Activated effector memory CD4-positive, alpha-beta T cell treated with anti-CD3 and anti-CD28 coated beads, Interleukin-2, amount 50 U/mL, for 16 hours (primary cell): ENCODE data around the gene IL20RB.

ENCODE experiments used
- DNase-seq: peaks from one replicate; pipeline ENCODE4 v3.0.0-alpha.2; 2020

The IL20RB gene

GRCh38 chr3:136957751-136958288 lies at the start of gene IL20RB:
Gene IL20RB (plus strand): TSS chr3:136957983. CDS start chr3:136958114, 131 bp downstream.
- no peak for DNase-seq

- DNase-seq = no peak
Measured at GRCh38 chr3:136908297-136908696, 49.5 kb upstream of the IL20RB start.

- DNase-seq = no peak
Measured at GRCh38 chr3:136909187-136909586, 48.6 kb upstream of the IL20RB start.

- DNase-seq = no peak
Measured at GRCh38 chr3:136910697-136911096, 47.1 kb upstream of the IL20RB start.

GRCh38 chr3:136913168-136913567 lies 44.6 kb upstream of the IL20RB start:
- DNase-seq = no peak

- DNase-seq = no peak
Measured at GRCh38 chr3:136914739-136915138, 43.0 kb upstream of the IL20RB start.

GRCh38 chr3:136916223-136916622 lies 41.6 kb upstream of the IL20RB start:
- DNase-seq = no peak

- no peak for DNase-seq
Measured at GRCh38 chr3:136919799-136920580, 37.8 kb upstream of the IL20RB start.

GRCh38 chr3:136920904-136921611 lies 36.7 kb upstream of the IL20RB start:
- DNase-seq = no peak

GRCh38 chr3:136925425-136926190 lies 32.2 kb upstream of the IL20RB start:
- no peak for DNase-seq

- DNase-seq = no peak
Measured at GRCh38 chr3:136928240-136928639, 29.5 kb upstream of the IL20RB start.

- no peak for DNase-seq
Measured at GRCh38 chr3:136929977-136930670, 27.7 kb upstream of the IL20RB start.

- DNase-seq = no peak
Measured at GRCh38 chr3:136931606-136932005, 26.2 kb upstream of the IL20RB start.

GRCh38 chr3:136932523-136932922 lies 25.3 kb upstream of the IL20RB start:
- DNase-seq = no peak

GRCh38 chr3:136932978-136933772 lies 24.6 kb upstream of the IL20RB start:
- DNase-seq = no peak

- no peak for DNase-seq
Measured at GRCh38 chr3:136937175-136937574, 20.6 kb upstream of the IL20RB start.

GRCh38 chr3:136937851-136938250 lies 19.9 kb upstream of the IL20RB start:
- DNase-seq = no peak

GRCh38 chr3:136938334-136938733 lies 19.4 kb upstream of the IL20RB start:
- no peak for DNase-seq

- DNase-seq = no peak
Measured at GRCh38 chr3:136939489-136939888, 18.3 kb upstream of the IL20RB start.

- DNase-seq = no peak
Measured at GRCh38 chr3:136942803-136943202, 15.0 kb upstream of the IL20RB start.

- DNase-seq = no peak
Measured at GRCh38 chr3:136943436-136943835, 14.3 kb upstream of the IL20RB start.

GRCh38 chr3:136946978-136947377 lies 10.8 kb upstream of the IL20RB start:
- no peak for DNase-seq
